HG03064 (cell line): ENCODE data around the gene CSN3.

Experiments
- ATAC-seq: cut with Tn5 transposase; IDR thresholded peaks from one replicate; pipeline ENCODE4 v1.9.1; 2021; ENCODE audit warnings: low read depth; ENCODE audit not compliant: unreplicated experiment

The CSN3 gene

GRCh38 chr4:70288651-70289050 is 46.3 kb downstream of the CSN3 start:
- ATAC-seq, result no peak

DNA sequence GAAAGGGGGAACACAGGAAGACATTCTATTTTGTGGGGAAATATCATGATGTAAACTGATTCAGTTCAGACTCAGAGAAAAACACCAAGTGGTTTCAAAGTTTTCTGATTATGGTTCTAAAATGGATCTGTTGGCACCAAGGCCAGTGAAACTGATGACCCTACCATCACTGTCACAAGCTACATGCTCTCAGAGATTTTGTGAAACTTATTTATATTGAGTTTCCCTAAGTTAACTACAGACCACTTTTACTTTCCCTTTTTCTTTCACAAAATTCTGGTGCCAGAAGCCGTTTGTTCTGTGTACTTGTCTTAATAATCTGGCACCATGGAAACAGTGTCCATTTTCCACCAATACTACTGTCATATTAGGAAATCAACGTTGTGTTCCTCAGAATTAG is 48.9 kb downstream of the CSN3 start:
- no peak for ATAC-seq

GRCh38 chr4:70297576-70297975 is 55.2 kb downstream of the CSN3 start:
- ATAC-seq, result no peak

- no peak for ATAC-seq
Observed at GRCh38 chr4:70298051-70298450, 55.7 kb downstream of the CSN3 start.

- no peak for ATAC-seq
Observed at GRCh38 chr4:70299643-70300042, 57.2 kb downstream of the CSN3 start.

DNA sequence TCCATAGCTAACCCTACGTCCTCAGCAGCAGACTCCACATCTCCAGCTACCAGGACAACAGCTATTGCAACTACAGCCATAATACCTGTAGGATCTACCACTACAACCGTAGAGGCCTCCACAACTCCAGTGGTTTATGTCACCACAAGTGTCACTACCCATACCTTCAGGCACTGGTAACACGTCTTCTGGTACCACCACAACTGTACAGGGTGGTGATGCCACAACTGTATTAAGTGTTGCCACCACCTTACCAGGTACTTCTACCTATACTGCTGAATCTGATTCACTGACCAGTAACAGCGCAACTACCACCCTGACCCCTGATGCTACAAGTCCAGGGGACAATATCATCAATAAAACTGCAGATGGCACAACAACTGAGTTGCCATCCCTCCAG is 57.8 kb downstream of the CSN3 start:
- no peak for ATAC-seq
